ENCODE measurements around the gene AUTS2. TPM values are rescaled to one million over a fixed set of nuclear protein-coding genes. Genes with fewer than 3 reads are reported as not detected.

The AUTS2 gene
- total RNA-seq, 1 donor from 2014 or later: 125 TPM

DNA sequence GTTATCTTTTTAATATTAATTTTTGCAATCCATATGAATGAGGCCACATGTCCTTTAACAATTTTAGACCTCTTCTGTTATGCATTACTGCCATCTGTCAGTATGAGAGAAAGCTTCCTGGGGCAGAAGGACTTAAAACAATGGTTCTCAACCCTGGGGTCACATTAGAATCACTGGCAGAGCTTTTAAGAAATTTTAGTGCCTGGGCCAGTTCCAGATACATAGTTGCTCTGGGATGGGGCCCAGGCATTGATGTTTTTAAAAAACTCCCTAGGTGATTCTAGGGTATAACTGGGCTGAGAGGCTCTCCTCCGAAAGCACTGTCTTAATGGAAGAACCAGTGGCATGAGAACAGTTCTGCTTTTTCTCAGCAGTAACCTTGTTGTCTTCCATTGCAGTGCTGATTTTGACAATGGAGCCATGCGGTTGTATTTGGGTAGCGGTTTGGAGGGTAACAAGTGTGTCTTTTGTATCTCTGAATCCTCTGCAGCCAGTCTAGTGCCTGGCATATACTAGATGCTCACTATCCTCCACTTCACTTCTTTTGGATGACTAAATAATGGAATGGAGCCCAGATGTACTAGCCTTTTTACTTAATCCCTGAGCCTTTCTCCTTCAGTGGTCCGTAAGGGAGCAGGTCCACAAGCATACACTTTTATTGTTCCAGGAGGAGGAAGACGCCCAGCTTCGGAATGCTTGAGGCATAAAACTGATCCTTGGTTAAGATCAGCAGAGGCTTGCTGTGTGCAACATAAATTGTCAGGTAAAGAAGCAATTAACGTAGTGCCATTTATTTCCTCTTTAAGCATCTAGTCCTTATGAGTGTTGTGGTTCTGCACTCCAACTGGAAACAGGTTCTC, 227.1 kb downstream of the AUTS2 start:
- DNase-seq (ENCODE audit: low spot score, unreplicated experiment): no peak
- H3K4me3 Mint-ChIP-seq (ENCODE audit: low read depth): no peak overlapping the region
- H3K9me3 Mint-ChIP-seq (ENCODE audit: low read depth): peaks cover 4% of the 10 kb centered on the region
- H3K27ac Mint-ChIP-seq: no peak overlapping the region
- H3K27me3 Mint-ChIP-seq: no peaks in the 10 kb centered on the region
- peaks cover 7% of the 10 kb centered on the region for H3K36me3 Mint-ChIP-seq (ENCODE audit: insufficient read depth)
- H3K4me1 Mint-ChIP-seq (ENCODE audit: low read depth): peaks cover 14% of the 10 kb centered on the region
- TF ChIP-seq, protein P1, sequence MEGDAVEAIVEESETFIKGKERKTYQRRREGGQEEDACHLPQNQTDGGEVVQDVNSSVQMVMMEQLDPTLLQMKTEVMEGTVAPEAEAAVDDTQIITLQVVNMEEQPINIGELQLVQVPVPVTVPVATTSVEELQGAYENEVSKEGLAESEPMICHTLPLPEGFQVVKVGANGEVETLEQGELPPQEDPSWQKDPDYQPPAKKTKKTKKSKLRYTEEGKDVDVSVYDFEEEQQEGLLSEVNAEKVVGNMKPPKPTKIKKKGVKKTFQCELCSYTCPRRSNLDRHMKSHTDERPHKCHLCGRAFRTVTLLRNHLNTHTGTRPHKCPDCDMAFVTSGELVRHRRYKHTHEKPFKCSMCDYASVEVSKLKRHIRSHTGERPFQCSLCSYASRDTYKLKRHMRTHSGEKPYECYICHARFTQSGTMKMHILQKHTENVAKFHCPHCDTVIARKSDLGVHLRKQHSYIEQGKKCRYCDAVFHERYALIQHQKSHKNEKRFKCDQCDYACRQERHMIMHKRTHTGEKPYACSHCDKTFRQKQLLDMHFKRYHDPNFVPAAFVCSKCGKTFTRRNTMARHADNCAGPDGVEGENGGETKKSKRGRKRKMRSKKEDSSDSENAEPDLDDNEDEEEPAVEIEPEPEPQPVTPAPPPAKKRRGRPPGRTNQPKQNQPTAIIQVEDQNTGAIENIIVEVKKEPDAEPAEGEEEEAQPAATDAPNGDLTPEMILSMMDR (IDR thresholded peaks at IDR 0.05; ENCODE audit: unreplicated experiment): no peak

DNA sequence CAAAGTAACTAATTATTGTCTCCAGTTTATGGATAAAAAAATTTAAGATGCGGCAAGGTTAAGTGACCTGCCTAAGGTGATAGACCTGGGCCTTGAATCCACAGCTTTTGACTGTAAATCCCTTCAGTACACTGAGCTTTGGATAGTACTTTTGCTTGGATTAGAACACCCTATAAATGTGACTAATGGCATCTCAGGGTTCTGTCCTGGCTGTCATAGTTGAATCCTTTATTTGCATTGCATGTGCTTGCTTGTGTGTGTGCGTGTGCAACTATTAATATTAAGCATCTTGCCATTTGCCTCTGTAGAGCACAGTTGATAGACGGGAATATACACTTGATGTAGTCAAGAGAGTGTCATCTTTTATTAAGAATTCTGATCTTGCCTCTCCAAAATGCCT, 228.0 kb downstream of the AUTS2 start:
- Mint-ChIP-seq H3K36me3 (ENCODE audit: insufficient read depth) (peaks cover 7% of the 10 kb centered on the region), H3K9me3 (ENCODE audit: low read depth) (peaks cover 4% of the 10 kb centered on the region), H3K27me3 (no peaks in the 10 kb centered on the region), H3K4me1 (ENCODE audit: low read depth) (peaks cover 21% of the 10 kb centered on the region), H3K4me3 (ENCODE audit: low read depth) (no peak overlapping the region), H3K27ac (no peak overlapping the region)
- DNase-seq (ENCODE audit: low spot score, unreplicated experiment): no peak
- TF ChIP-seq, protein P1 (IDR thresholded peaks at IDR 0.05; ENCODE audit: unreplicated experiment): no peak

DNA sequence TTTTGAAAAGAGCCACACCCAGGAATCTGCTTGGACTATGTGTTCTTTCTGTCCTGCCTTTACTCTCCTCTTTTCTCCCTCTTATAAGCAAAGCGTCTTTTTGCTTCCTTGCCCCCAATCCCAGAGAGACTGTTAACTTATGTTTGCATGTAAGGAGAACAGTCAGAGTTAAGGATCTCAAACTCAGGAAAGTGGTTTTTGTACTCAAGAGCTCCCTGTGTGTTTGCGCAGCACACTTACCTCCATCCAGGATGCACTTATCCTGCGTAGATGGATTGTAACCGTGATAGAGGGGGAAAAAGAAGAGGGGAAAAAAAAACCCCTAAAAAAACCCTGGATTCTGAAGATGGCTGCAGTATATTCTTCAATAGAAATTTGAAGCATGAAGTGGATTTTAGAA, 228.9 kb downstream of the AUTS2 start:
- peaks cover 4% of the 10 kb centered on the region for H3K9me3 Mint-ChIP-seq (ENCODE audit: low read depth)
- no peak for DNase-seq (ENCODE audit: low spot score, unreplicated experiment)
- no peaks in the 10 kb centered on the region for H3K27me3 Mint-ChIP-seq
- peaks cover 7% of the 10 kb centered on the region for H3K36me3 Mint-ChIP-seq (ENCODE audit: insufficient read depth)
- TF ChIP-seq, protein P1 (IDR thresholded peaks at IDR 0.05; ENCODE audit: unreplicated experiment): no peak
- H3K27ac Mint-ChIP-seq: no peak overlapping the region
- H3K4me3 Mint-ChIP-seq (ENCODE audit: low read depth): no peak overlapping the region
- peaks cover 21% of the 10 kb centered on the region for H3K4me1 Mint-ChIP-seq (ENCODE audit: low read depth)

DNA sequence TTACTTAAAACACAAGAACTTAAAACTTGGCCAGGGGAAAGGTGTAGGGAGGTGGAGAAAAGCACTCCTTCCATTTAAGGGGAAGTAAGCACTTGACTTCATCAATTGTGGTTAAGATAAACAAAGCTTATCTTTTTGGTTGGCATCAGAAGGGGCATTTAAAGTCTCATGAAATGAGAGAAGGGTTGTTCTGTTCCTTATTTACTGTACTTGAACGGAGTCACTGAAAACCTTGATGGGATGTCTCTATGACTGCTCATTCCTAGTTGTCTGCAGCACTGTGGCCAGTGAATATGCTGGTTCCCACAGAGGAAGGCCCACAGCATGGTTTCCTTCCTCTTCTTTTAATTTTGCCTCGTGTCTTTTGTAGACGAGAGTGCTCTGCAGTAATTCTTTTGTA, 229.3 kb downstream of the AUTS2 start:
- H3K9me3 Mint-ChIP-seq (ENCODE audit: low read depth): peaks cover 4% of the 10 kb centered on the region
- peaks cover 7% of the 10 kb centered on the region for H3K36me3 Mint-ChIP-seq (ENCODE audit: insufficient read depth)
- no peak overlapping the region for H3K27ac Mint-ChIP-seq
- TF ChIP-seq, protein P1 (IDR thresholded peaks at IDR 0.05; ENCODE audit: unreplicated experiment): no peak
- DNase-seq (ENCODE audit: low spot score, unreplicated experiment): no peak
- H3K27me3 Mint-ChIP-seq: no peaks in the 10 kb centered on the region
- H3K4me3 Mint-ChIP-seq (ENCODE audit: low read depth): no peak overlapping the region
- peaks cover 21% of the 10 kb centered on the region for H3K4me1 Mint-ChIP-seq (ENCODE audit: low read depth)

DNA sequence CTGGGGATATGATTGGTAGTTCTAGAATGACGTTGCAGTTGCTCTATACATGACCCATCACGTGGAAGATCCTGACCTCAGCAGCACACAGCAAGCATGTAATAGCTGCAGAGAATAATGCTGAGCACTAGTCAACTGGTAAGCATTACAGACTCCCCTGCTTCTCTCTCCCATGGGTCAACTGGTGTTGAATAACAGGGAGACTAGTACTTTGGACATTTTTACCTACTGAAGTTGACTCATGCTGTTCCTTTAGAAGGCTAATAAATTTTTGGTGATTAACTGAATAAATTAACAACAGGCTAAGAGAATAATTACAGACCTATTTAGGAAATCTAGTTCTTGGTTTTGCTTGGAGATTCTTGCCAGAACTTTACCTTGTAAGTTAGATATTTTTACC, 234.1 kb downstream of the AUTS2 start:
- TF ChIP-seq, protein P1 (IDR thresholded peaks at IDR 0.05; ENCODE audit: unreplicated experiment): no peak
- H3K9me3 Mint-ChIP-seq (ENCODE audit: low read depth): peaks cover 4% of the 10 kb centered on the region
- peaks cover 16% of the 10 kb centered on the region for H3K4me1 Mint-ChIP-seq (ENCODE audit: low read depth)
- H3K27ac Mint-ChIP-seq: no peak overlapping the region
- H3K27me3 Mint-ChIP-seq: no peaks in the 10 kb centered on the region
- DNase-seq (ENCODE audit: low spot score, unreplicated experiment): no peak
- peaks cover 7% of the 10 kb centered on the region for H3K36me3 Mint-ChIP-seq (ENCODE audit: insufficient read depth)
- H3K4me3 Mint-ChIP-seq (ENCODE audit: low read depth): no peak overlapping the region
